Osteoblast (primary cell): ENCODE data around the gene MSL1. TPM values are rescaled to one million over a fixed set of nuclear protein-coding genes. Genes with fewer than 3 reads are reported as not detected.

ENCODE experiments used
- DNase-seq: peaks from one replicate; pipeline ENCODE4 v3.0.0; 2011; ENCODE audit warnings: low spot score, mixed read lengths; ENCODE audit not compliant: insufficient read length; ENCODE audit errors: missing footprints
- H2AFZ ChIP-seq: 2 replicates; pipeline ENCODE4 v1.6.0; 2011; ENCODE audit warnings: mild to moderate bottlenecking, low read length
- H3K27ac ChIP-seq: 2 replicates; pipeline ENCODE4 v1.5.1; 2011; ENCODE audit warnings: mild to moderate bottlenecking, low read depth, low read length, moderate library complexity
- H3K27me3 ChIP-seq: 2 replicates; pipeline ENCODE4 v1.6.0; 2012; ENCODE audit warnings: mild to moderate bottlenecking, control low read depth, inconsistent platforms, low read length, moderate library complexity; ENCODE audit not compliant: insufficient read depth
- H3K36me3 ChIP-seq: 2 replicates; pipeline ENCODE4 v1.5.1; 2011; ENCODE audit warnings: mild to moderate bottlenecking, low read length, control low read depth, moderate library complexity; ENCODE audit not compliant: insufficient read depth
- H3K4me1 ChIP-seq: 2 replicates; pipeline ENCODE4 v1.5.1; 2011; ENCODE audit warnings: mild to moderate bottlenecking, low read length, control low read depth, moderate library complexity; ENCODE audit not compliant: insufficient read depth
- H3K4me2 ChIP-seq: 2 replicates; pipeline ENCODE4 v1.6.0; 2011; ENCODE audit warnings: mild to moderate bottlenecking, low read length; ENCODE audit not compliant: insufficient read depth
- H3K4me3 ChIP-seq: fragments of 200-600 bp; sonication (generic); 3 replicates; pipeline ENCODE4 v1.5.1; 2012; ENCODE audit warnings: mild to moderate bottlenecking, low read length, inconsistent platforms; ENCODE audit not compliant: insufficient read depth
- H3K79me2 ChIP-seq: 2 replicates; pipeline ENCODE4 v1.6.0; 2012; ENCODE audit warnings: mild to moderate bottlenecking, low read length, control low read depth, inconsistent platforms; ENCODE audit not compliant: insufficient read depth
- H3K9me3 ChIP-seq: 2 replicates; pipeline ENCODE4 v1.5.1; 2011; ENCODE audit warnings: low read depth, low read length, control low read depth
- H4K20me1 ChIP-seq: 2 replicates; pipeline ENCODE4 v1.6.0; 2012; ENCODE audit warnings: mild to moderate bottlenecking, low read length, control low read depth; ENCODE audit not compliant: insufficient read depth
- total RNA-seq: library from RNA; depleted of rRNA; stranded (reverse); fragments of >200 nt; gene quantifications from 2 replicates; pipeline ENCODE4 v1.2.3, GENCODE V29; 2012
- TF ChIP-seq, protein P1 (sequence below): IDR thresholded peaks from 2 replicates; pipeline ENCODE4 v1.5.1; 2011; ENCODE audit warnings: mild to moderate bottlenecking, low read depth, low read length, moderate library complexity; ENCODE audit errors: extremely low read depth

Gene MSL1
- total RNA-seq, 1 donor, result 60.1 TPM

DNA sequence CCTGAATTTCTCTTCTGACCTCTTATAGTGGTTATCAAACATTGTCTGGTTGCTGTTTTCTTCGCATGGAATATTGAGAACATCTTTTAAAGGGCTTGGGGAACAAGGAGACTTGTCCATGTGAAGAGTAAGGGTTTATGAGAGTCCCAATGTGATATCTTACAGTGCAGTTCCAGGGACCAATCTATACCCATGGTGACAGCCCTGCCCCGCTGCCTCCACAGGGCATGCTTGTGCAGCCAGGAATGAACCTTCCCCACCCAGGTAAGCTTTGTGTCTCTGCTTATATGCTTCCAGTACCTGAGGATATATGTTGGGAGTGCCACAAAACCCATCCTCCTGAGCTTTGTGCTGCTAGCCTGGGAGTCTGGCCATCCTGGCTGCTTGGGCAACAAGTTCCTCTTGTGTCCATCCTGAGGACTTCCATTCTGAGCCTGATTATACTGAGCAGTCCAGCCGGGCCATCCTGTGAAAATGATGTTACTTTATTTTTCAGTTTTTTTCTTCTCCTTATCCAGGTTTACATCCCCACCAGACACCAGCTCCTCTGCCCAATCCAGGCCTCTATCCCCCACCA is 46.0 kb downstream of the MSL1 start:
- Histone ChIP-seq H2AFZ (no peak overlapping the region), H3K27ac (no peak overlapping the region), H3K4me3 (no peak overlapping the region), H3K27me3 (no peaks in the 10 kb centered on the region), H3K4me2 (no peak overlapping the region), H3K9me3 (no peaks in the 10 kb centered on the region), H4K20me1 (no peaks in the 10 kb centered on the region), H3K4me1 (peaks cover 7% of the 10 kb centered on the region), H3K36me3 (peaks cover 82% of the 10 kb centered on the region), H3K79me2 (peaks cover 9% of the 10 kb centered on the region)
- TF ChIP-seq, protein P1, sequence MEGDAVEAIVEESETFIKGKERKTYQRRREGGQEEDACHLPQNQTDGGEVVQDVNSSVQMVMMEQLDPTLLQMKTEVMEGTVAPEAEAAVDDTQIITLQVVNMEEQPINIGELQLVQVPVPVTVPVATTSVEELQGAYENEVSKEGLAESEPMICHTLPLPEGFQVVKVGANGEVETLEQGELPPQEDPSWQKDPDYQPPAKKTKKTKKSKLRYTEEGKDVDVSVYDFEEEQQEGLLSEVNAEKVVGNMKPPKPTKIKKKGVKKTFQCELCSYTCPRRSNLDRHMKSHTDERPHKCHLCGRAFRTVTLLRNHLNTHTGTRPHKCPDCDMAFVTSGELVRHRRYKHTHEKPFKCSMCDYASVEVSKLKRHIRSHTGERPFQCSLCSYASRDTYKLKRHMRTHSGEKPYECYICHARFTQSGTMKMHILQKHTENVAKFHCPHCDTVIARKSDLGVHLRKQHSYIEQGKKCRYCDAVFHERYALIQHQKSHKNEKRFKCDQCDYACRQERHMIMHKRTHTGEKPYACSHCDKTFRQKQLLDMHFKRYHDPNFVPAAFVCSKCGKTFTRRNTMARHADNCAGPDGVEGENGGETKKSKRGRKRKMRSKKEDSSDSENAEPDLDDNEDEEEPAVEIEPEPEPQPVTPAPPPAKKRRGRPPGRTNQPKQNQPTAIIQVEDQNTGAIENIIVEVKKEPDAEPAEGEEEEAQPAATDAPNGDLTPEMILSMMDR, result no peak
- no peak for DNase-seq

DNA sequence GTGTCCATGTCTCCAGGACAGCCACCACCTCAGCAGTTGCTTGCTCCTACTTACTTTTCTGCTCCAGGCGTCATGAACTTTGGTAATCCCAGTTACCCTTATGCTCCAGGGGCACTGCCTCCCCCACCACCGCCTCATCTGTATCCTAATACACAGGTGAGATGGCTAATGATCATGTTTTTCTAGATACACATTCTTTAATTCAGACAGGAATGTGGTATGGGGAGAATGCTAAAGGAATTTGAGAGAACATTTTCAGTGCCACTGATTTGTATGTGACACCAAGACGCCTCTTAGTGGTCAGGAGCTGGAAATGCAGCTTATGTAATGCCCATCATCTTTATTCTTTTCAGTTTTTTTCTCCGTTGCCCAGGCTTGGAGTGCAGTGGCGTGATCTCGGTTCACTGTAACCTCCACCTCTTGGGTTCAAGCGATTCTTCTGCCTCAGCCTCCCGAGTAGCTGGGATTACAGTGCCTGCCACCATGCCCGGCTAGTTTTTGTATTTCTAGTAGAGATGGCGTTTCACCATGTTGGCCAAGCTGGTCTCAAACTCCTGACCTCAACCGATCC is 46.6 kb downstream of the MSL1 start:
- H3K36me3 ChIP-seq, result peaks cover 82% of the 10 kb centered on the region
- H3K27me3 ChIP-seq, result no peaks in the 10 kb centered on the region
- H2AFZ ChIP-seq, result no peak overlapping the region
- no peak overlapping the region for H3K4me3 ChIP-seq
- no peaks in the 10 kb centered on the region for H4K20me1 ChIP-seq
- no peak overlapping the region for H3K4me2 ChIP-seq
- TF ChIP-seq, protein P1, result peak; percentile 80
- peaks cover 7% of the 10 kb centered on the region for H3K4me1 ChIP-seq
- no peaks in the 10 kb centered on the region for H3K9me3 ChIP-seq
- peak; percentile 91 for DNase-seq
- H3K27ac ChIP-seq, result no peak overlapping the region
- peaks cover 7% of the 10 kb centered on the region for H3K79me2 ChIP-seq

DNA sequence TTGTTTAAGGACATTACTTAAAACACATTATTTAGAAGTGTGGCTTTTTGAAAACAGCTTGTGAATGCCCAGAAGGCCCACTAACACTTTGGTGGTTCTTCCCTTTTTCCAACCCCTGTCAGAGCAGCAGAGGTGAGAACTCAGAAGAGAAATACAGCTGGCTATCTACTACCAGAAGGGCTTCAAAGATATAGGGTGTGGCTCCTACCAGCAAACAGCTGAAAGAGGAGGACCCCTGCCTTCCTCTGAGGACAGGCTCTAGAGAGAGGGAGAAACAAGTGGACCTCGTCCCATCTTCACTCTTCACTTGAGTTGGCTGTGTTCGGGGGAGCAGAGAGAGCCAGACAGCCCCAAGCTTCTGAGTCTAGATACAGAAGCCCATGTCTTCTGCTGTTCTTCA is 48.6 kb downstream of the MSL1 start:
- H3K79me2 ChIP-seq, result peaks cover 2% of the 10 kb centered on the region
- H2AFZ ChIP-seq, result no peak overlapping the region
- no peak overlapping the region for H3K4me3 ChIP-seq
- H3K9me3 ChIP-seq, result no peaks in the 10 kb centered on the region
- H4K20me1 ChIP-seq, result no peaks in the 10 kb centered on the region
- no peak overlapping the region for H3K27ac ChIP-seq
- H3K4me1 ChIP-seq, result peaks cover 7% of the 10 kb centered on the region
- H3K27me3 ChIP-seq, result no peaks in the 10 kb centered on the region
- H3K4me2 ChIP-seq, result no peak overlapping the region
- DNase-seq, result no peak
- H3K36me3 ChIP-seq, result peaks cover 76% of the 10 kb centered on the region
- TF ChIP-seq, protein P1, result no peak

DNA sequence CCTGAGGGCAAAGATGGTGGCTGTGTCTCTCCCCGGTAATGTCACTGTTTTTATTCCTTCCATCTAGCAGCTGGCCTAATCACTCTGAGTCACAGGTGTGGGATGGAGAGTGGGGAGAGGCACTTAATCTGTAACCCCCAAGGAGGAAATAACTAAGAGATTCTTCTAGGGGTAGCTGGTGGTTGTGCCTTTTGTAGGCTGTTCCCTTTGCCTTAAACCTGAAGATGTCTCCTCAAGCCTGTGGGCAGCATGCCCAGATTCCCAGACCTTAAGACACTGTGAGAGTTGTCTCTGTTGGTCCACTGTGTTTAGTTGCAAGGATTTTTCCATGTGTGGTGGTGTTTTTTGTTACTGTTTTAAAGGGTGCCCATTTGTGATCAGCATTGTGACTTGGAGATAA is 50.0 kb downstream of the MSL1 start:
- no peaks in the 10 kb centered on the region for H3K27me3 ChIP-seq
- no peak overlapping the region for H3K4me2 ChIP-seq
- H3K9me3 ChIP-seq, result no peaks in the 10 kb centered on the region
- H4K20me1 ChIP-seq, result no peaks in the 10 kb centered on the region
- H3K27ac ChIP-seq, result no peak overlapping the region
- H3K36me3 ChIP-seq, result peaks cover 64% of the 10 kb centered on the region
- peaks cover 8% of the 10 kb centered on the region for H3K4me1 ChIP-seq
- H2AFZ ChIP-seq, result no peak overlapping the region
- DNase-seq, result peak; percentile 60
- no peaks in the 10 kb centered on the region for H3K79me2 ChIP-seq
- TF ChIP-seq, protein P1, result no peak
- H3K4me3 ChIP-seq, result no peak overlapping the region
